Activated CD8-positive, alpha-beta T cell treated with anti-CD3 and anti-CD28 coated beads for 36 hours (primary cell): ENCODE data around the gene A4GNT. TPM values are rescaled to one million over a fixed set of nuclear protein-coding genes. Genes with fewer than 3 reads are reported as not detected.

Experiments
- ATAC-seq: fragments of 200-7000 bp; cut with Tn5 transposase; one replicate; pipeline ENCODE4 v1.10.0; 2021; ENCODE audit warnings: mild to moderate bottlenecking, moderate library complexity
- CTCF ChIA-PET: fragments of 350-600 bp; sonication (Branson Sonifier 250); formaldehyde crosslinking; loops from one replicate; lab custom pipeline; 2021; ENCODE audit warnings: antibody characterized with exemption; lab: Charles Lee
- POLR2A ChIA-PET: fragments of 350-600 bp; sonication (Branson Sonifier 250); formaldehyde crosslinking; loops from one replicate; lab custom pipeline; 2021; ENCODE audit warnings: antibody characterized with exemption; lab: Charles Lee
- DNase-seq: peaks from one replicate; pipeline ENCODE4 v3.0.0-alpha.2; 2020
- H3K27ac Mint-ChIP-seq: one replicate; pipeline ENCODE4 v1.8.0; 2021; ENCODE audit warnings: mild to moderate bottlenecking, mixed read lengths
- H3K27me3 Mint-ChIP-seq: one replicate; pipeline ENCODE4 v1.8.0; 2021; ENCODE audit warnings: mixed read lengths
- H3K36me3 Mint-ChIP-seq: one replicate; pipeline ENCODE4 v1.8.0; 2021; ENCODE audit warnings: low read depth, mixed read lengths
- H3K4me1 Mint-ChIP-seq: one replicate; pipeline ENCODE4 v1.8.0; 2021; ENCODE audit warnings: low read depth, mixed read lengths
- H3K4me3 Mint-ChIP-seq: one replicate; pipeline ENCODE4 v1.8.0; 2021; ENCODE audit warnings: mild to moderate bottlenecking, moderate library complexity, mixed read lengths
- H3K9me3 Mint-ChIP-seq: one replicate; pipeline ENCODE4 v1.8.0; 2021; ENCODE audit warnings: mixed read lengths
- intact Hi-C: fragments of 100-400 bp; cut with micrococcal nuclease; formaldehyde crosslinking; loops from one replicate; pipeline ENCODE4 v1.10.0; 2022
- total RNA-seq, 2 experiments: library from RNA; stranded (reverse); gene quantifications; one replicate each; pipeline ENCODE4 v1.2.3, GENCODE V29; 2021
- TF ChIP-seq, protein P1 (sequence below): fragments of 200-600 bp; IDR thresholded peaks from one replicate; pipeline ENCODE4 v1.8.0; 2022; ENCODE audit warnings: antibody characterized with exemption, mild to moderate bottlenecking

The A4GNT gene
- total RNA-seq, 2 experiments from 2014 or later: not detected

DNA sequence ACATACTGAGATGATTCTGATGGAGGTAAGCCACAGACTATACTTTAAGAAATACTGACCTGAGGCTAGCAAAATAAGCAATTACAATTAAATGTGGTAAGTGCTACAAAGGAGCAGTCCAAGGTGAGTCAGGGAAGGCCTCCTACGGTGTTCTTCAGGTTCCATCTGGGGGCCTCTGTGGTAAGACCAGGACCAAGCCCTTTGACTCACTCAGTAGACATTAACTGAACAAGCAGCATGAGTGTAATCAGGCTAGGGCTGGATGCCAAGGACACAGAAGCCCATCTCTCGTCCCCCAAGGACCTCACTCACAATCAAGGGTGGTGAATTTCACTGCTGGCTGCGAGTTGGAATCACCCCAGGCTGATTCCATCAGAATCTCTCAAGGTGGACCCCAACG lies 54.1 kb downstream of the A4GNT start:
- H3K27ac Mint-ChIP-seq: no peak overlapping the region
- H3K4me1 Mint-ChIP-seq: peaks cover 22% of the 10 kb centered on the region
- ATAC-seq (no peak), DNase-seq (peak; percentile 14)
- intact Hi-C loops: no loop called here
- ChIA-PET CTCF (interaction anchor here (1.4 to 1.6 kb wide), 2 partner anchors 9 to 41 kb away, joined by 3 to 4 read pairs; no protein-coding TSS in a partner anchor), POLR2A (no interaction called here)
- H3K4me3 Mint-ChIP-seq: no peak overlapping the region
- H3K36me3 Mint-ChIP-seq: no peaks in the 10 kb centered on the region
- TF ChIP-seq, protein P1, sequence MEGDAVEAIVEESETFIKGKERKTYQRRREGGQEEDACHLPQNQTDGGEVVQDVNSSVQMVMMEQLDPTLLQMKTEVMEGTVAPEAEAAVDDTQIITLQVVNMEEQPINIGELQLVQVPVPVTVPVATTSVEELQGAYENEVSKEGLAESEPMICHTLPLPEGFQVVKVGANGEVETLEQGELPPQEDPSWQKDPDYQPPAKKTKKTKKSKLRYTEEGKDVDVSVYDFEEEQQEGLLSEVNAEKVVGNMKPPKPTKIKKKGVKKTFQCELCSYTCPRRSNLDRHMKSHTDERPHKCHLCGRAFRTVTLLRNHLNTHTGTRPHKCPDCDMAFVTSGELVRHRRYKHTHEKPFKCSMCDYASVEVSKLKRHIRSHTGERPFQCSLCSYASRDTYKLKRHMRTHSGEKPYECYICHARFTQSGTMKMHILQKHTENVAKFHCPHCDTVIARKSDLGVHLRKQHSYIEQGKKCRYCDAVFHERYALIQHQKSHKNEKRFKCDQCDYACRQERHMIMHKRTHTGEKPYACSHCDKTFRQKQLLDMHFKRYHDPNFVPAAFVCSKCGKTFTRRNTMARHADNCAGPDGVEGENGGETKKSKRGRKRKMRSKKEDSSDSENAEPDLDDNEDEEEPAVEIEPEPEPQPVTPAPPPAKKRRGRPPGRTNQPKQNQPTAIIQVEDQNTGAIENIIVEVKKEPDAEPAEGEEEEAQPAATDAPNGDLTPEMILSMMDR: no peak
- H3K9me3 Mint-ChIP-seq: no peaks in the 10 kb centered on the region
- H3K27me3 Mint-ChIP-seq: peaks cover 15% of the 10 kb centered on the region

Other genes with a start within 250 kb of the A4GNT start
- gene CLDN18, start 122.2 kb downstream of the A4GNT start, total RNA-seq: not detected
- gene DZIP1L, start 16.8 kb downstream of the A4GNT start, total RNA-seq: not detected
- gene DBR1, start 42.5 kb upstream of the A4GNT start, total RNA-seq: 10 to 100 TPM; 21.2 to 22.7 TPM
- gene ARMC8, start 54.9 kb upstream of the A4GNT start, total RNA-seq: 10 to 100 TPM; 48.1 to 51.4 TPM
- under 1 TPM in 1 of 2 experiments, not detected in 1; 0.45 TPM for gene NME9, start 197.5 kb upstream of the A4GNT start, total RNA-seq
- gene MRAS, start 216.2 kb upstream of the A4GNT start, total RNA-seq: under 1 TPM in 1 of 2 experiments, not detected in 1; 0.07 TPM